Adrenal gland (tissue), 5 donors: ENCODE results near the gene CTPS1.

Experiments used
- CTCF ChIP-seq, 6 experiments: fragments of 450-650 bp in 4 of 6; fragments of 200-600 bp in 2 of 6; sonication (generic) in 1 of 6; IDR thresholded peaks; 1 replicate in 5 of 6; 2 replicates in 1 of 6; pipeline versions ENCODE4 v1.5.1 to v1.8.0; 2016 to 2021; ENCODE audit warnings: antibody characterized with exemption in 6 of 6, mild to moderate bottlenecking in 2 of 6, moderate library complexity in 1 of 6
- POLR2A ChIP-seq, 2 donors: fragments of 450-650 bp; IDR thresholded peaks; one replicate each; pipeline ENCODE4 v1.6.1; 2017; ENCODE audit warnings: antibody characterized with exemption in 2 of 2, mild to moderate bottlenecking in 2 of 2, moderate library complexity in 1 of 2
- donor health status: DM: no; HTN: no; CAD: no.

- TF ChIP-seq CTCF (IDR thresholded peaks at IDR 0.05) (no peak), POLR2A (IDR thresholded peaks at IDR 0.05) (no peak)
These were observed 41.1 kb upstream of the CTPS1 start for GRCh38 chr1:40938393-40938792.
